Measurements from ENCODE around the gene RASGRP2. TPM values are rescaled to one million over a fixed set of nuclear protein-coding genes. Genes with fewer than 3 reads are reported as not detected.
"Not testable (repeated sequence)": the region's sequence is repeated elsewhere in the genome, so short reads cannot be mapped to it uniquely, and the experiment has no call there.

Gene RASGRP2
- total and polyA plus RNA-seq, 2 donors (not counting 1 experiment from before 2014, with no cell fraction given): 1.2 to 5.2 TPM

GRCh38 chr11:64703048-64703447 lies 40.9 kb downstream of the RASGRP2 start:
- peaks cover 31% of the 10 kb centered on the region for H3K27me3 ChIP-seq (ENCODE audit: control insufficient read depth, insufficient read depth, low read length)
- no peaks in the 10 kb centered on the region for H3K9me3 ChIP-seq (ENCODE audit: control insufficient read depth, insufficient read depth, low read depth, low read length)
- no peak overlapping the region for H3K4me3 ChIP-seq (replicated peaks in 1 of 4; ENCODE audit: control extremely low read depth in 1 of 4, insufficient read depth in 1 of 4, low read depth in 3 of 4, low read length in 4 of 4)
- H4K20me1 ChIP-seq (ENCODE audit: control insufficient read depth, extremely low read depth, insufficient read depth, low read length): no peaks in the 10 kb centered on the region
- no peak overlapping the region for H3K27ac ChIP-seq (ENCODE audit: insufficient read depth, low read length)
- no peak overlapping the region for H3K9ac ChIP-seq (ENCODE audit: insufficient read depth, low read length)
- no peak for DNase-seq (ENCODE audit: low read depth in 2 of 2)
- H3K36me3 ChIP-seq (ENCODE audit: control insufficient read depth, insufficient read depth, low read length): no peaks in the 10 kb centered on the region
- H3K4me1 ChIP-seq (ENCODE audit: control insufficient read depth, extremely low read depth, insufficient read depth, low read length): no peaks in the 10 kb centered on the region
- H2AFZ ChIP-seq (ENCODE audit: low read length): no peak overlapping the region
- TF ChIP-seq, protein P1, sequence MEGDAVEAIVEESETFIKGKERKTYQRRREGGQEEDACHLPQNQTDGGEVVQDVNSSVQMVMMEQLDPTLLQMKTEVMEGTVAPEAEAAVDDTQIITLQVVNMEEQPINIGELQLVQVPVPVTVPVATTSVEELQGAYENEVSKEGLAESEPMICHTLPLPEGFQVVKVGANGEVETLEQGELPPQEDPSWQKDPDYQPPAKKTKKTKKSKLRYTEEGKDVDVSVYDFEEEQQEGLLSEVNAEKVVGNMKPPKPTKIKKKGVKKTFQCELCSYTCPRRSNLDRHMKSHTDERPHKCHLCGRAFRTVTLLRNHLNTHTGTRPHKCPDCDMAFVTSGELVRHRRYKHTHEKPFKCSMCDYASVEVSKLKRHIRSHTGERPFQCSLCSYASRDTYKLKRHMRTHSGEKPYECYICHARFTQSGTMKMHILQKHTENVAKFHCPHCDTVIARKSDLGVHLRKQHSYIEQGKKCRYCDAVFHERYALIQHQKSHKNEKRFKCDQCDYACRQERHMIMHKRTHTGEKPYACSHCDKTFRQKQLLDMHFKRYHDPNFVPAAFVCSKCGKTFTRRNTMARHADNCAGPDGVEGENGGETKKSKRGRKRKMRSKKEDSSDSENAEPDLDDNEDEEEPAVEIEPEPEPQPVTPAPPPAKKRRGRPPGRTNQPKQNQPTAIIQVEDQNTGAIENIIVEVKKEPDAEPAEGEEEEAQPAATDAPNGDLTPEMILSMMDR (conservative IDR thresholded peaks at IDR 0.05 in 1 of 2, IDR thresholded peaks at IDR 0.05 in 1 of 2; ENCODE audit: low read depth in 1 of 2, low read length in 2 of 2): no peak
- TF ChIP-seq EZH2 (IDR thresholded peaks at IDR 0.05; ENCODE audit: low read length, missing control alignments): no peak
- H3K79me2 ChIP-seq (ENCODE audit: control insufficient read depth, insufficient read depth, low read length): no peaks in the 10 kb centered on the region
- no peak overlapping the region for H3K4me2 ChIP-seq (ENCODE audit: extremely low read depth, insufficient read depth, low read length)

DNA sequence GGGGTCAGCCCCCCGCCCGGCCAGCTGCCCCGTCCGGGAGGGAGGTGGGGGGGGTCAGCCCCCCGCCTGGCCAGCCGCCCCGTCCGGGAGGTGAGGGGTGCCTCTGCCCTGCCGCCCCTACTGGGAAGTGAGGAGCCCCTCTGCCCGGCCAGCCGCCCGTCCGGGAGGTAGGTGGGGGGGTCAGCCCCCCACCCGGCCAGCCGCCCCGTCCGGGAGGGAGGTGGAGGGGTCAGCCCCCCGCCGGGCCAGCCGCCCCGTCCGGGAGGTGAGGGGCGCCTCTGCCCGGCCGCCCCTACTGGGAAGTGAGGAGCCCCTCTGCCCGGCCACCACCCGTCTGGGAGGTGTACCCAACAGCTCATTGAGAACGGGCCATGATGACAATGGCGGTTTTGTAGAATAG lies 42.0 kb downstream of the RASGRP2 start:
- H3K79me2 ChIP-seq (ENCODE audit: control insufficient read depth, insufficient read depth, low read length); H2AFZ ChIP-seq (ENCODE audit: low read length); H3K27ac ChIP-seq (ENCODE audit: insufficient read depth, low read length); H3K4me2 ChIP-seq (ENCODE audit: extremely low read depth, insufficient read depth, low read length); DNase-seq (ENCODE audit: low read depth in 2 of 2); H4K20me1 ChIP-seq (ENCODE audit: control insufficient read depth, extremely low read depth, insufficient read depth, low read length); H3K4me1 ChIP-seq (ENCODE audit: control insufficient read depth, extremely low read depth, insufficient read depth, low read length); H3K4me3 ChIP-seq (replicated peaks in 1 of 4; ENCODE audit: control extremely low read depth in 1 of 4, insufficient read depth in 1 of 4, low read depth in 3 of 4, low read length in 4 of 4); H3K9ac ChIP-seq (ENCODE audit: insufficient read depth, low read length); H3K36me3 ChIP-seq (ENCODE audit: control insufficient read depth, insufficient read depth, low read length); H3K9me3 ChIP-seq (ENCODE audit: control insufficient read depth, insufficient read depth, low read depth, low read length): not testable (repeated sequence)
- peaks cover 34% of the 10 kb centered on the region for H3K27me3 ChIP-seq (ENCODE audit: control insufficient read depth, insufficient read depth, low read length)

- Histone ChIP-seq H3K4me1 (ENCODE audit: control insufficient read depth, extremely low read depth, insufficient read depth, low read length) (no peaks in the 10 kb centered on the region), H3K9me3 (ENCODE audit: control insufficient read depth, insufficient read depth, low read depth, low read length) (no peaks in the 10 kb centered on the region), H4K20me1 (ENCODE audit: control insufficient read depth, extremely low read depth, insufficient read depth, low read length) (no peaks in the 10 kb centered on the region), H2AFZ (ENCODE audit: low read length) (no peak overlapping the region), H3K27me3 (ENCODE audit: control insufficient read depth, insufficient read depth, low read length) (peaks cover 40% of the 10 kb centered on the region), H3K4me3 (replicated peaks in 1 of 4; ENCODE audit: control extremely low read depth in 1 of 4, insufficient read depth in 1 of 4, low read depth in 3 of 4, low read length in 4 of 4) (no peak overlapping the region), H3K4me2 (ENCODE audit: extremely low read depth, insufficient read depth, low read length) (no peak overlapping the region), H3K9ac (ENCODE audit: insufficient read depth, low read length) (no peak overlapping the region), H3K27ac (ENCODE audit: insufficient read depth, low read length) (no peak overlapping the region), H3K79me2 (ENCODE audit: control insufficient read depth, insufficient read depth, low read length) (no peaks in the 10 kb centered on the region), H3K36me3 (ENCODE audit: control insufficient read depth, insufficient read depth, low read length) (no peaks in the 10 kb centered on the region)
- TF ChIP-seq EZH2 (IDR thresholded peaks at IDR 0.05; ENCODE audit: low read length, missing control alignments): no peak
- TF ChIP-seq, protein P1 (conservative IDR thresholded peaks at IDR 0.05 in 1 of 2, IDR thresholded peaks at IDR 0.05 in 1 of 2; ENCODE audit: low read depth in 1 of 2, low read length in 2 of 2): no peak
- DNase-seq (ENCODE audit: low read depth in 2 of 2): no peak
These were observed 45.5 kb downstream of the RASGRP2 start for GRCh38 chr11:64698427-64698826.
